HEK293 (cell line): ENCODE data around the gene CDON.

Source experiments
- CTCF ChIA-PET: fragments of 350-600 bp; formaldehyde crosslinking; extraction: SDS; loops from one replicate; lab custom pipeline; 2021; ENCODE audit warnings: antibody characterized with exemption; lab: Yijun Ruan, JAX
- POLR2A ChIA-PET: fragments of 300-600 bp; formaldehyde crosslinking; extraction: SDS; loops from one replicate; lab custom pipeline; 2020; ENCODE audit warnings: antibody characterized with exemption, inconsistent platforms; lab: Yijun Ruan, JAX
- H3K27ac ChIP-seq: fragments of 200-500 bp; sonication (Bioruptor generic); 2 replicates; pipeline ENCODE4 v1.5.1; 2014; ENCODE audit warnings: low read depth, low read length, control low read depth, inconsistent platforms; ENCODE audit errors: extremely low read depth
- H3K36me3 ChIP-seq, 2 experiments: fragments of 200-500 bp in 1 of 2; sonication (Bioruptor generic) in 1 of 2; 1 replicate in 1 of 2; 2 replicates in 1 of 2; pipeline ENCODE4 v1.5.1; 2014 to 2017; ENCODE audit warnings: inconsistent platforms in 2 of 2, low read length in 2 of 2; ENCODE audit not compliant: control insufficient read depth in 2 of 2, insufficient read depth in 1 of 2
- H3K4me1 ChIP-seq: fragments of 200-500 bp; sonication (Bioruptor generic); 2 replicates; pipeline ENCODE4 v1.5.1; 2014; ENCODE audit warnings: mild to moderate bottlenecking, low read length, inconsistent platforms; ENCODE audit not compliant: control insufficient read depth, insufficient read depth
- H3K4me3 ChIP-seq: 2 replicates; pipeline ENCODE4 v1.5.1; 2011; ENCODE audit warnings: low read depth, mild to moderate bottlenecking, control low read depth, low read length, moderate library complexity
- H3K9me3 ChIP-seq: fragments of 200-500 bp; sonication (Bioruptor generic); 2 replicates; pipeline ENCODE4 v1.5.1; 2014; ENCODE audit warnings: low read depth, low read length, inconsistent platforms; ENCODE audit not compliant: control insufficient read depth, insufficient read depth
- ELK4 ChIP-seq: IDR thresholded peaks from 2 replicates; pipeline ENCODE4 v1.6.1; 2011; ENCODE audit warnings: mild to moderate bottlenecking, low read depth, low read length, borderline replicate concordance
- GLI4 ChIP-seq: fragments of 450-650 bp; formaldehyde crosslinking; IDR thresholded peaks from 2 replicates; pipeline ENCODE4 v1.5.1; 2016; ENCODE audit warnings: missing biosample characterization, missing genetic modification characterization
- GLIS2 ChIP-seq: fragments of 450-650 bp; formaldehyde crosslinking; IDR thresholded peaks from 2 replicates; pipeline ENCODE4 v1.5.1; 2016; ENCODE audit warnings: missing biosample characterization, missing genetic modification characterization
- HOXA7 ChIP-seq: sonication (generic); formaldehyde crosslinking; IDR thresholded peaks from 2 replicates; pipeline ENCODE4 v1.8.1; 2022; ENCODE audit warnings: missing genetic modification reagents, borderline replicate concordance
- MYNN ChIP-seq: fragments of 450-650 bp; formaldehyde crosslinking; IDR thresholded peaks from 2 replicates; pipeline ENCODE4 v1.5.1; 2016; ENCODE audit warnings: missing biosample characterization, missing genetic modification characterization, borderline replicate concordance
- REST ChIP-seq: fragments of 450-650 bp; formaldehyde crosslinking; IDR thresholded peaks from 2 replicates; pipeline ENCODE4 v1.5.1; 2016; ENCODE audit warnings: missing biosample characterization, missing genetic modification characterization
- SALL2 ChIP-seq: fragments of 450-650 bp; formaldehyde crosslinking; IDR thresholded peaks from 2 replicates; pipeline ENCODE4 v1.5.0; 2017; ENCODE audit warnings: missing biosample characterization, mild to moderate bottlenecking, missing genetic modification characterization, borderline replicate concordance
- ZBTB21 ChIP-seq: fragments of 450-650 bp; formaldehyde crosslinking; IDR thresholded peaks from 2 replicates; pipeline ENCODE4 v1.5.1; 2017; ENCODE audit warnings: missing biosample characterization, missing genetic modification characterization
- ZBTB8A ChIP-seq: fragments of 450-650 bp; formaldehyde crosslinking; IDR thresholded peaks from 2 replicates; pipeline ENCODE4 v1.5.1; 2016; ENCODE audit warnings: missing biosample characterization, missing genetic modification characterization
- ZFP41 ChIP-seq: fragments of 450-650 bp; formaldehyde crosslinking; IDR thresholded peaks from 2 replicates; pipeline ENCODE4 v1.5.1; 2016; ENCODE audit warnings: missing biosample characterization, missing genetic modification characterization, borderline replicate concordance
- ZIC2 ChIP-seq: fragments of 450-650 bp; formaldehyde crosslinking; IDR thresholded peaks from 2 replicates; pipeline ENCODE4 v1.5.1; 2016; ENCODE audit warnings: missing biosample characterization, missing genetic modification characterization
- ZNF211 ChIP-seq: fragments of 450-650 bp; formaldehyde crosslinking; IDR thresholded peaks from 2 replicates; pipeline ENCODE4 v1.5.1; 2016; ENCODE audit warnings: low read depth, missing biosample characterization, missing genetic modification characterization
- ZNF529 ChIP-seq: fragments of 450-650 bp; formaldehyde crosslinking; IDR thresholded peaks from 2 replicates; pipeline ENCODE4 v1.5.1; 2017; ENCODE audit warnings: missing genetic modification characterization, missing biosample characterization; ENCODE audit not compliant: insufficient replicate concordance
- ZNF600 ChIP-seq: fragments of 450-650 bp; formaldehyde crosslinking; IDR thresholded peaks from 2 replicates; pipeline ENCODE4 v1.5.1; 2016; ENCODE audit warnings: missing biosample characterization, missing genetic modification characterization
- ZNF645 ChIP-seq: fragments of 450-650 bp; formaldehyde crosslinking; IDR thresholded peaks from 2 replicates; pipeline ENCODE4; 2016; ENCODE audit warnings: missing biosample characterization, missing genetic modification characterization
- ZNF677 ChIP-seq: fragments of 450-650 bp; IDR thresholded peaks from 2 replicates; pipeline ENCODE4 v1.5.0; 2018; ENCODE audit warnings: missing biosample characterization, mild to moderate bottlenecking, missing genetic modification characterization, moderate library complexity
- ZNF76 ChIP-seq: fragments of 450-650 bp; formaldehyde crosslinking; IDR thresholded peaks from 2 replicates; pipeline ENCODE4; 2016; ENCODE audit warnings: low read depth, missing biosample characterization, missing genetic modification characterization, borderline replicate concordance
- ZNF768 ChIP-seq: fragments of 450-650 bp; formaldehyde crosslinking; IDR thresholded peaks from 2 replicates; pipeline ENCODE4 v1.5.1; 2018; ENCODE audit warnings: missing biosample characterization, mild to moderate bottlenecking, missing genetic modification characterization
- ZNF776 ChIP-seq: fragments of 450-650 bp; formaldehyde crosslinking; IDR thresholded peaks from 2 replicates; pipeline ENCODE4 v1.5.0; 2017; ENCODE audit warnings: missing biosample characterization, missing genetic modification characterization, borderline replicate concordance
- TF ChIP-seq, protein P1 (sequence below): fragments of 450-650 bp; formaldehyde crosslinking; IDR thresholded peaks from 2 replicates; pipeline ENCODE4 v1.5.1; 2016; ENCODE audit warnings: missing biosample characterization, missing genetic modification characterization
- TF ChIP-seq, protein P2 (sequence below): fragments of 450-650 bp; formaldehyde crosslinking; IDR thresholded peaks from 2 replicates; pipeline ENCODE4 v1.5.1; 2016; ENCODE audit warnings: missing biosample characterization, missing genetic modification characterization, low read depth

CDON gene

GRCh38 chr11:126101930-126102283 is 39.2 kb upstream of the CDON start:
- ChIA-PET POLR2A (interaction anchor here (1.1 kb wide), 1 partner anchor 16 kb away, joined by 7 read pairs; no protein-coding TSS in a partner anchor), CTCF (interaction anchor here (0.6 to 1.6 kb wide), 3 partner anchors 10 to 208 kb away, joined by 3 to 4 read pairs (median 3); no protein-coding TSS in a partner anchor)
- TF ChIP-seq MYNN (tag by site-specific recombination) (no peak), ZBTB21 (tag by site-specific recombination) (no peak), GLIS2 (tag by site-specific recombination) (no peak), ZNF776 (tag by site-specific recombination) (no peak), ZNF768 (tag by site-specific recombination) (0 out of 2 replicates have a peak, but pooled peaks have one; percentile 42), ZIC2 (tag by site-specific recombination) (no peak)
- TF ChIP-seq, protein P1, sequence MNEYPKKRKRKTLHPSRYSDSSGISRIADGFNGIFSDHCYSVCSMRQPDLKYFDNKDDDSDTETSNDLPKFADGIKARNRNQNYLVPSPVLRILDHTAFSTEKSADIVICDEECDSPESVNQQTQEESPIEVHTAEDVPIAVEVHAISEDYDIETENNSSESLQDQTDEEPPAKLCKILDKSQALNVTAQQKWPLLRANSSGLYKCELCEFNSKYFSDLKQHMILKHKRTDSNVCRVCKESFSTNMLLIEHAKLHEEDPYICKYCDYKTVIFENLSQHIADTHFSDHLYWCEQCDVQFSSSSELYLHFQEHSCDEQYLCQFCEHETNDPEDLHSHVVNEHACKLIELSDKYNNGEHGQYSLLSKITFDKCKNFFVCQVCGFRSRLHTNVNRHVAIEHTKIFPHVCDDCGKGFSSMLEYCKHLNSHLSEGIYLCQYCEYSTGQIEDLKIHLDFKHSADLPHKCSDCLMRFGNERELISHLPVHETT (tag by site-specific recombination), result no peak

DNA sequence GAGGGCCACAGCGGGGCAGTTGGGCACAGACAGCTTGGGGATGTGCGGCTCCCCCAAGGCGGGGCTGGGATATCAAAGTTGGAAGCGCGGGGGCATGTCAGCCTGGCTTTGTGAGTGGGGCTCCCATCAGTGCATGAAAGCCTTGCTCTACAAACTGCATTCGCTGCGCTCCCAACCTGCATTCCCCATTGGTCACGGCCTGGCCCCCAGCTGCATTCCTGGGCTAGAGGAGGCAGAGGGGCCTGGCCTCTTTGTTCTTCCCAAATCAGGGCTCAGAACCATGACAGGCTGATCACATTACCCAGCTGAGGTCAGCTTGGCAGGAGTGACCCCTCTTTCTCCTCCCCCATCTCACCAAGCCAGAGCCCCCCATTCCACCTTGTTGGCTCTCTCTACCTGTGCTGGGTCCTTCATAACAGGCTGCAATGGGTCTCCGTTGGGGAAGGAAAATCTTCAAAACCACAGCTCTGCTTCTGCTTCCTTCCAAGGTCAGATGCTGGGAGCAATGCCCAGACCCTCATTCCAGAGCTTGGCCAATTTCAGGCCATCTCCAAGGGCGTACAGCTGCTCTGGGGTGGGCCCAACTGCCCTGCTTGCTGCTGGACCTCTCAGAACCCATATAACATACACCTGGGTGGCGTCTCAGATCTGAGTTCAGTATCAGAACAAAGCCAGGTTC is 38.7 kb upstream of the CDON start:
- CTCF ChIA-PET, result interaction anchor here (0.6 to 1.6 kb wide), 3 partner anchors 11 to 209 kb away, joined by 3 to 4 read pairs (median 3); no protein-coding TSS in a partner anchor
- Histone ChIP-seq H3K27ac (no peak overlapping the region), H3K4me1 (peaks cover 14% of the 10 kb centered on the region), H3K36me3 (no peaks in the 10 kb centered on the region), H3K4me3 (no peak overlapping the region), H3K9me3 (no peaks in the 10 kb centered on the region)
- POLR2A ChIA-PET, result no interaction called here
- TF ChIP-seq GLIS2 (tag by site-specific recombination) (no peak), ELK4 (no peak), REST (no peak), ZNF645 (no peak), SALL2 (tag by site-specific recombination) (no peak), ZNF677 (no peak), ZFP41 (no peak), ZNF211 (tag by site-specific recombination) (no peak), ZNF529 (no peak), ZNF600 (tag by site-specific recombination) (no peak), GLI4 (tag by site-specific recombination) (no peak), HOXA7 (CRISPR knock-in tag) (no peak), ZBTB8A (tag by site-specific recombination) (no peak), ZNF76 (no peak)
- TF ChIP-seq, protein P2, sequence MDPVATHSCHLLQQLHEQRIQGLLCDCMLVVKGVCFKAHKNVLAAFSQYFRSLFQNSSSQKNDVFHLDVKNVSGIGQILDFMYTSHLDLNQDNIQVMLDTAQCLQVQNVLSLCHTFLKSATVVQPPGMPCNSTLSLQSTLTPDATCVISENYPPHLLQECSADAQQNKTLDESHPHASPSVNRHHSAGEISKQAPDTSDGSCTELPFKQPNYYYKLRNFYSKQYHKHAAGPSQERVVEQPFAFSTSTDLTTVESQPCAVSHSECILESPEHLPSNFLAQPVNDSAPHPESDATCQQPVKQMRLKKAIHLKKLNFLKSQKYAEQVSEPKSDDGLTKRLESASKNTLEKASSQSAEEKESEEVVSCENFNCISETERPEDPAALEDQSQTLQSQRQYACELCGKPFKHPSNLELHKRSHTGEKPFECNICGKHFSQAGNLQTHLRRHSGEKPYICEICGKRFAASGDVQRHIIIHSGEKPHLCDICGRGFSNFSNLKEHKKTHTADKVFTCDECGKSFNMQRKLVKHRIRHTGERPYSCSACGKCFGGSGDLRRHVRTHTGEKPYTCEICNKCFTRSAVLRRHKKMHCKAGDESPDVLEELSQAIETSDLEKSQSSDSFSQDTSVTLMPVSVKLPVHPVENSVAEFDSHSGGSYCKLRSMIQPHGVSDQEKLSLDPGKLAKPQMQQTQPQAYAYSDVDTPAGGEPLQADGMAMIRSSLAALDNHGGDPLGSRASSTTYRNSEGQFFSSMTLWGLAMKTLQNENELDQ, result no peak

More at GRCh38 chr11:126101930-126102283, 39.2 kb upstream of the CDON start:
- no peak overlapping the region for H3K4me3 ChIP-seq
- H3K4me1 ChIP-seq, result peaks cover 14% of the 10 kb centered on the region
- H3K36me3 ChIP-seq, result no peaks in the 10 kb centered on the region
- peak overlapping the region; percentile 57; the same call in 1 of the 2 replicates for H3K27ac ChIP-seq
- H3K9me3 ChIP-seq, result no peaks in the 10 kb centered on the region
